GM19372 (cell line): Measurements from ENCODE around the gene DIAPH2.
A peak's percentile ranks its signal among the peaks of the same experiment; 100 is the strongest.

Experiments used
- ATAC-seq: cut with Tn5 transposase; IDR thresholded peaks from one replicate; pipeline ENCODE4 v1.9.1; 2021; ENCODE audit warnings: mild to moderate bottlenecking, low read depth, moderate library complexity; ENCODE audit not compliant: unreplicated experiment

The DIAPH2 gene

DNA sequence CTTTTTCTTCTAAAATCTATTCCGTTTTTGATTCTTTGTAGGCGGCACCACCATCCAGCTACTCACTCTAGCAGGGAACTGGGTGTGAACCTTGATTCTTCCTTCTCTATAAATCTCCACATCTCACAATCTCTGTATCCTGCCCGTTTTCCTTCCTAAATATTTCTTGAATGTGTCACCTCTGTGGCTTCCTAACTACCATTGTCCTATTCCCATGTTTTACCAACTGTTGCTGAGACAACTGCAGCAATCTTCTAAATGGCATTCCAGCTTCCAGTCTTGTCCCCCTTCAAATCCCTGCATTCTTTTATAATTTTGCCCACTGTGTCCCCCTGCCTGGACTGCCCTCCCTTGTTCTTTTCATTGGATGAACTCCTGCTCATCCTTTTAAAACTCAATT is 840.4 kb downstream of the DIAPH2 start:
- ATAC-seq, result no peak

DNA sequence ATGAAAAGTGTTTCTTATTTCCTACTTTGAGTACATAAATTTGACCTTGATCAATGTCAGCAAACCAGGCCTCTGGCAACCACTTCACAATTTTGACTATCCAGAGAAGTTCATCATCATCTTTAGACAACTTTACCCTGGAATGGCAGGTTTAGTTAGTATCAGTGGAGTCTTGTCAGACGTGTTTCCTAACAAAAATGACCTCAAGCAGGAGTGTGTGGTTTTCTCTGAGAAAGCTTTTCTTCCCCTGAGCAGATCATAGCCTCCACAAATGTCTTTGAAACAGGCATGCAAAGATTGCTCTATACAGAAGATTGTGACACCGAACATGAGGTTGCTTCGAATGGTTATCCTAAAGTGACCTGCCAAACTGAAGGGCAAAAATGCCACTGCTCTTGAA is 841.3 kb downstream of the DIAPH2 start:
- no peak for ATAC-seq

DNA sequence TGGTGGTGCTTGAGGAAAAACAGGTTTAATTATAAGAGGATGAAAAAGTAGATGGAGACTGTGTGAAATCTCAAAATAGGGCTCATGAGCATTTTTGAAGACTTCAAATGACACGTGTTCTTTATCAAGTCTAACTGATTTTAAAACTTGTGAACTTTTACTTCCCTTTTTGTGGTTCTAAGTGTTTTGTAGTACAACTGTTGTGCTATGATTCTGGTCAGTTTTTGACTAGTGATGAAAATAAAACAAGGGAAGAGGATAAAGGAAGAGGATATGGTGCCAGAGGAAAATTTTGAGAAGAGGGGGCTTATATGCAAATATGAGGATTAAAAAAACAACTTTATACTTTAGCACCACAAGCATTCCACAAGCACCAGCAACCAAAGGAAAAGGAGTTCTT is 843.1 kb downstream of the DIAPH2 start:
- no peak for ATAC-seq

DNA sequence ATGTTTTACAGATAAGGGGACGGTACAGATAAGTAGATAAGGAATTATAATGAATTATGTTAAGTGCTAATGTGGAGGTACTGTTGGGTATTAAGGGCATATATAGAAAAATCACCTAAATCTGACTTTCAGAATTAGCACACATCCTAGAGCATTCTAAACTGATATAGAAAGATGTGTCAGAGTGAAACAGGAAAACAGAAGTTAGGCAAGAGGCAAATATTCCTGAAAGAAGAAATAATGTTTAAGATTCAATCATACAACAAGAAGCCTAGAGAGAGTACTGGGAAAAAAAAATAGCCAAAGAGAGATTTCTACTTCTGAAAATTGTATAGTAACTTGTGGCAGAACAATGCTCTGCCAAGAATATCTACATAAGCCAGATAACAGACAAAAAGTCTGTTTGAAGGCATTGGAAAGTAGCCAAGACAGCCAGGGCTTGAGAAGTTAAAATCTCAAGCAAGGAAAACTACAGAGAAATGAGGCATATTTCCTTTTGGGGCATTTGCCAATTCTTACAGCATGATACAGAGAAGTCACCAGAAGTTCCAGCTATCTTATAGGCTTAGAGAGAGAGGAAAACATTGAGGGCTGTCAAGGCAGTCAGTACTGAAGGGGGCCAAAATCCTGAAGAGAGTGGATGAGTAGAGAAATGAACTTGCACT is 845.0 kb downstream of the DIAPH2 start:
- no peak for ATAC-seq

DNA sequence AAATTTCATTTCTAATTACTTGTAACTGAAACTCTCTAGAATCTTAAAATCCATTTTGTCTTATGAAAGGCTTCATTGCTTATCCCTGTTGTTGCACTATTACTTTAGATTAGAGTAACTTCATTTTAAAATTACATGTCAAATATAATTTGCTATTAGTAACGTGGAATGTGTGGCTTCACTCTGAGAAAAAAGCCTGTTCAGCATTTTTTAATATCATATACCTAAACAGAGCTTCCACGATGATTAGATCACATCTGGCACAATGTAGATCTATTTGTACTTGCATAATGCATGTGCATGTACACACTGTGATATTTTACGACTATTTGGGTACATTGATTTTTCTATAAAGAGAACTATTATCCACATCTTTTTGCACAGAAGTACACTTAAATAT is 847.2 kb downstream of the DIAPH2 start:
- no peak for ATAC-seq

DNA sequence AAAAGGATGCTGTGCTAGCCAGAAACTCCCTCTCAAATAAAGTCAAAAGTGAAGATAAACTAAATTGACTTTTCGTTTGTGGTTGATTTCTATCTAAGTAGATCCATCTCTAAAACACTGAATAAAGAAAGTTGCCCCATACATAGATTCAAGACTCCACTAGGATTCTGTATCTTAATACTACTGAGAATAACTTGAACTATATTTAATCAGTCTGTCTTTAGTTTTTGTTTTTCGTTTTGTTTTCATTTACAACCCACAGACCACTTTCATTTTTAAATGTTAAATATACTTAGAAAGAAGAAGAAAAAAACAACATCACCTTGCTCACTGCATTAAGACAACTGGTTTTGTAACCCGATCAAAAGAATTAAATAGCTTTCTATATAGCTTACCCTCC is 854.1 kb downstream of the DIAPH2 start:
- no peak for ATAC-seq

DNA sequence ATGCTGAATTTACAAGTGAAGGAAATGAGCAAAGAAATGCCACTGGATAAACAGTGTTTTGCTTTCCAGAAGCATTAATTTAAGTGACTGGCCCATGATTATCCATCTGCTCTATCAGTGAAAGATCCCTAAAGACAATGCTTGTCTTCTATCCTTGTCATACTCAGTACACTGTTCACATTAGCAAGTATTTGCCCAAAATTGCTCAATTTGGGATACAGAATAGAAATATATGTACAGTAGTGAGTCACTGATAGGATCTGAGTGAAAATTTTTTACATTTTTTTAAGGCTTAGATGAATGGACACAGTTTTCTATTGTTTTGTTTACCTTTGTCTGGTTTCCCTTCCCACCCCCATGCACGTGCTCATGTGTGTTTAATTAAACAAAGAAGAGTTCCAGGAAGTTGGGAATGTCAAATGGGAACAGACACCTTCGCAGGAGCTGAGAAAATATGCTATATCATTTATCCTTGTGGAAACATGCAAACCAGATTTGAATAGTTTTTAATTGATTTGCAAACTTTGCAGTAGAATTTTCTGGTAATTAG is 855.4 kb downstream of the DIAPH2 start:
- no peak for ATAC-seq

DNA sequence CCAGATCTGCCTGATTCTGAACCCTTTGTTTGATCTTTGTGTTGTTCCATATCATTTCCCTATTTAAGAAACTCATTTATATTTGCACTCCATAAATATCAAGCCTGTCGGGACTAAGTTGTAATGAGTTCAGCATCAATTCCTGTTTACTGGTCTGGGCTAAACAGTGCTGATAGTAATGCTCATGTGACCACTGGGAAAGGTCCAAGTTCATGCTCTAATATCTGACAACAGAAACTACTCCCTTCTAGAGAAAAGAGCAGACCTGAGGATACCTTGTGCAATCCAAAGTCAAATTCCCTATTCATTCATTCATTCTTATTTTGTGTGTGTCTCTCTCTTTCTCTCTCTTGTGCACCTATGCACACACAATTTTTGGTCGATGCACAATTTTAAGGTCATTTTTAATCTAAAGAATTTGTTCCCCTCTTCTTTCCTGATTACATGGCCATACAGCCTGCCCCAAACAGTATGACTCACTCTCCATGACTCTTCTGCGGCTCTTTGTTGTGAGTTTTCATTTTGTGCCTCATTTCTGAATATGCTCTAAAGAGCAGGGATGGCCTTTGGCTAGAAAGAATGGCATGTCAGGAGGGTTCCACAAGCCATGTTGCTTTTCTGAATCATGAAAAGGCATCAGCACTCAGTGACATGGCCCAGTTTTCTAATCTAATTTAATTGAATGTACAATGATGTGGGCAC is 863.4 kb downstream of the DIAPH2 start:
- no peak for ATAC-seq

DNA sequence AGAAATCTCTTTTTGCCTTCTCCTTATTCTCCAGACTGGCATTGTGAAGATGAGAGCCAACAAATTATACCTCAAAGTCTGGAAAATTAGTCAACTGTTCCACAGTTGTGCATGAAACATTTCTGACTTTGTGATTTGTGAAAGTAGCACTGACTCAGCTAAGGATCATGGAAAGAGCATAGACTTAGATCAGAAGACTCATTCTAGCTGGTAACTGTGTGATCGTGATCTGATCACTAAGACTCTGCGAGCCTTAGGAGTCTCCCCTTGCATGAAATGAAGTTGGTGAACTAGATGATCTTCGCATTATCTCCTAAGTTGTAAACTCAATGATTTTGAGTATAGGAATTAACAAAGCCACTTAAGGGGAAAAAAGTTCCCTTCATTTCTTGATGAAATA is 867.2 kb downstream of the DIAPH2 start:
- no peak for ATAC-seq

DNA sequence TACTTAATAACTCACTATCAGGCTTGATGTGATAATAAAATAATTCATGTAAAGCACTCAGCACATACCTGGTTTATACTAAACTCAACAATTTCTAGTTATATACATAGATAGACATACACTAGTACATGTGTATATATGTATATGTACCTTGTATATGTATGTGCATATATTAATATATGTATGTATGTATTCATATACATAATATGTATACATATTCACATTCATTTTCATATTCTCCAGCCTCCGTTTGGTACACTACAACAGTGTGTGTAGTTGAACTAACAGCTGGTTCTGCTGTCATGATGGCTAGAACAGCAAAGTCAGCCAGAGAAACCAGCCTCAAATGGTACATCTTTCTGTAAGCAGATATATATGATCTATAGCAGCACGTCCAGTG is 869.2 kb downstream of the DIAPH2 start:
- no peak for ATAC-seq

DNA sequence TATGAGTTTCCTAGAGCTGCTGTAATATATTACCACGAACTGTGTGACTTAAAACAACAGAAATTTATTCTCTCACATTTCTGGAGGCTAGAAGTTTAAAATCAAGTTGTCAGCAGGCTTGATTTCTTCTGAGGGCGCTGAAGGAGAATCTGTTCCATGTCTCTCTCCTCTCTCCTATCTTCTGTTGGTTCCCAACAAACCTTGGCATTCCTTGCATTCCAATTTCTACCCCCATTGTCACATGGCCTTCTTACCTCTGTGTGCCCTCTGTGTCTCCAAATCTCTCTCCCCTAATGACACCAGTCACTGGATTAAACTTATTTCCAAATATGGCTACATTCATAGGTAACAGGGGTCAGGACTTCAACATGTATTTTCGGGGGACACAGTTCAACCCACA is 871.7 kb downstream of the DIAPH2 start:
- ATAC-seq, result no peak

DNA sequence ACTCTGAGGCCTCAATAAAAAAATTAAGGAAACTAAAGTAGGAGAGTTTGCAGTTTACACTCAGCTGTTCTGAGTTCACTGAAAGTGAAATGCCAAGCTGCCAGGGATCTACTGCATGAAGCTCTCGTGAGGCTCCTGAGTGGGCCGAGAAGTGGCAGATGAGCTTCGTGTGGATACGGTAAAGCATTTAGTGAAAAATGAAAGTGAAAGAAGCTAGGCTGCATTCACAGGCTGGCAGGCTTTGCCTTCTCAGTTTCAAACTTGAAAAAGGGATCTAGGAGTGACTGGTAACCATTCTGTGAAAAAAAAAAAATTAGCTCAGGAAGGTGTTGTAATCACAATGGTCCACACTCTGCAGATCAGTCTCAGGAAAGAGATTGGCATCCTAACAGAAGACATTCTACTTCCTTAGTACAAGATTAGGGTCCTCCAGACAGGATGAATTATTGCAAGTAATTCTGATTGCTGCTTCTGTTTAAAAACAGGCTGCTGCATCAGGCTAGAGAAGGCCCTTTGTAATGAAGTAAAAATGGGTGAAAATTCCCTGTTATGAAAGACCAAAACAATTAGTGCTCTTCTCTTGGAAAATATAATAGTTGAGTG is 879.0 kb downstream of the DIAPH2 start:
- ATAC-seq, result peak; percentile 95

DNA sequence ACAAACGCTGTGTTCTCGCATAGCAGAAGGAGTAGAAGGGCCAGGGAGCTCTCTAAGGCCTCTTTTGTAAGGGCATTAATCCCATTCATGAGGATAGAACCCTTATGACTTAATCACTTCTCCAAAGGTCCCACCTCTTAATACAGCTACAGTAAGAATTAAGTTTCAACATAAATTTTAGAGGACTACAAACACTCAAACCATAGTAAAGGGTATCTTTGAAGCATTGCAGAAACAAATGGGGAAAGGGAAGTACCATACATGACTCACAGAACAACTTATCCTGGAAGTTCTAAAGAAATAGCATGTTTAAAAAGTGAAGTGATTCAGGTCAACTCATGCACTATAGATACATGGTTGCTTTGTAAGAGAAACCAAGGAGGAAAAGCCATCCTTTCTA is 879.9 kb downstream of the DIAPH2 start:
- ATAC-seq, result no peak

DNA sequence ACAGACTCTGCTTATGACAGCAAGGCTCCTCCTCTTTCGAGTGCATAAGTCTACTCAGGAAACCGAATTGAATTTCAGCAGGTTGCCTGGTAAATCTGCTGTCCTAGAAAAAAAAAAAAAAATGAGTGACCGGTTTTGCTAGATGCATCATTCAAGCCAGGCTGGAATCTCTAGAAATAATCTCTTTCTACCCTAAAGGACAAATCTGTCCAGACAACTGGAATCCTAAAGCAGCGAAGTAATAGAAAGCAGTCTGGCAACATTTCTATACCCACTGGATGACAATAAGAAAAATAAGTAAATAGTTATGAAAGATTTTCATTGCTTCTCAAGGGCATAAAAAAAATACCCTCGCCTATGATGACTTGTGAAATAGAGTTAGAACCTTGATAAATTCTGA is 902.5 kb downstream of the DIAPH2 start:
- no peak for ATAC-seq

DNA sequence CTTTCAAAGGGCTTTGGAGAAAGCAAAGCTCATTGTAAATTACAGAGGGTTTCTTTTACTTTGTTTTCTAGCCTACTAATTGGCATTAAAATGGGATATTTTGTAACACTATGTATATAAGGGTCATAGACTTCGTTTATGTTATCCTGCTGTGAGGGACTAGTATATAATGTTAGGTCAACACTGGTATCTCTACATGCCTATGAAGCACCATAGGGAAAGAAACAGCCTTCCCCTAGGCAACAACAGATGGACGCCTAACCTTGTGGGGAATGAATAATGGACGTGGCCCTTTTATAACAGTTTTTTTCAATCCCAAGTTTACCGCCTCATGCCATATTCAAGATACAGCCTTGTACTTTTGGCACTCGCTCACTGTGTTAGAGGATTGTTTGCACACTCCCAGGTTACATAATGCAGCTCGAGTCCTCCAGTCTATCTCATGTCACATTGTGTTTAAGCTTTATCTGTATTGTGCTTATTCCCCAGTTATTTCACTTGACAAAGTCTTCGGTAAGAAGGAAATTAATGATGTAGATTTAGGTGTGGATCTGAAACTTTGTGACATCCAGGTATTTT is 910.1 kb downstream of the DIAPH2 start:
- no peak for ATAC-seq

DNA sequence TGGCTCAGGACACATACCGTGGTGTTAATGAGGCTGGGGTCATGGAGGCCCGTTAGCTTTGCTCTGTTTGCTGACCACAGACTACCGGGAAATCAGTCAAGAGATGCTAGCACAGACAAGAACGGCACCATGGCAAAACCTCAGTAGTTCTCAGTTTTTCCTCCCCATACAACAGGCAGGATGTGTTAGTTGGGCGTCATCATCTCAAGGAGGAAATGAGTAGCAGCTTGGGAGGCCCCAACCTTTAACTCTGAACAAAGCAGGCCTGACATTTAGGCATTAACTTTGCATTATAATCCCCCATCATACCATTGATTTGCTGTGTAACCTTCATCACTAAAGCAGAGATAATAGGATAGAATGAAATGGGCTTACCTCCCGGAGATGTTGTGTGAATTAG is 913.3 kb downstream of the DIAPH2 start:
- no peak for ATAC-seq

DNA sequence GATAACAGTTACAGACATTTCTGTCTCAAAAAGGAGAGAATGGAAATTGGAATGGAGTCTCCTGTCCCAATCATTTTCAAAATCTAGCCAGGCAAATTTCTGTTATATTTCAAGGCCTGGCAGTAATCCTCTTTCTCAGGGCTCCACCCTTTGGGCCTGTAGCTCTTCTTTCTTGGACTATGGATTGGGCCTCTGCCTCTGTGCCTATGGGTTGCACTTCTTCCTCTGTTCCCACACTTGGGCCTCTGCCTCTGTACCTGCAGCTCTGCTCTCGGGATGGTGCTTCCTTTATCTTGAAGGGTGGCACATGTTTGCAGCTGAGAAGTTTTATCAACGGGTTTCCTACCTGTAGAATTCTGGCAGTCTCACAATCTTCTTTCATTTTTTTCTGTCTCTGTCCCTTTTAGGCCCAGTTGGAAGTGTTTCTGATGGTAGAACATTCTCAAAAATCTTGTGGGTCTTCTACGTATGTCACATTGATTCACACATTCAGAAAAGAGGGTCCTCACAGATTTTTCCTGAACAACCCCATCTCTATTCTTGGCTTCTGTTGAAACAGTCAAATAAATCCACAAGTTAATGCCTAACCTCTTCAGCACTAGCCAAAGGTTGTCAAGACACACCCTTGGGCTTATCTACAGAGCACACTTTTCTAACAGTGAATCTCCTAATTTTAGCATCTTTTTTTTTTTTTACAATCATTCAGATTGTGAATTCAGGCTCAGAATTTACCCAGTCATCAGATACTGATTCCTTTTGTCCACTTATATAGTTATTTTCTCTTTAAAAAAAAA is 918.0 kb downstream of the DIAPH2 start:
- ATAC-seq, result no peak

DNA sequence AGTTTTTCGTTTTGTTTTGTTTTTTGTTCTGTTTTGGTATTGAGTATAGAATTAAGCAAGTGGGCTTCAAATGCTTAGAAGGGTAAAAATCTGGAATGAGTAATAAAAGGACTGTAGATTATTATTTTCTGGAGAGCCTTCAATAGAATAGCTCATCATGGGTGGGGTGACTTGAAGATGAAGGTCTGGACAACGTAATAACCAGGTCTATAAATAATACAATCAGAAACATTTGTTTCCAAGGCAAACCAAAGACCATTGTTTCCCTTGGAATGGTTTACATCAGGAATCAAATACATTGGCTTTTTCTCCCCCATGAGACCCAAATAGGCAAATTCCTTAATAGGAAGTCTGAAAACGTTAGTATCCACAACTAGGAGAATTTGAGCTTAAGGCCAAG is 920.6 kb downstream of the DIAPH2 start:
- no peak for ATAC-seq

DNA sequence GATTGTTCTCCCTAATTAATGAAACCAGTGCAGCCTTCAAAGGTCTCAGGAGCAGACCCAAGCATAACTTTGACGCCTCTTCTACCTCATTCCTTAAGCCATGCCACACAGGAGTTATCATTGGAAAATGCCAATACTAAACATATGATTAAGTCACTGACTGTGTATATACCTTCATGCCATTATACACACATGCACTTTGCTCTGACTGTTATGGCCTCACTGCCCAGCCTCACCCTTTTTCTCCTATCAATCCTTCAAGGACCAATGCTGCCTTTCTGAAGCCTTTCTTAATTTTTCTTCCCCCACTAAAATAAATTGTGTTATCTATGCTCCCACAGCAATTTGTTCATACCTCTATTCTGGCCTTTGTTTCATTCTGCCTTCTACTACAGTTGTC is 924.7 kb downstream of the DIAPH2 start:
- no peak for ATAC-seq

DNA sequence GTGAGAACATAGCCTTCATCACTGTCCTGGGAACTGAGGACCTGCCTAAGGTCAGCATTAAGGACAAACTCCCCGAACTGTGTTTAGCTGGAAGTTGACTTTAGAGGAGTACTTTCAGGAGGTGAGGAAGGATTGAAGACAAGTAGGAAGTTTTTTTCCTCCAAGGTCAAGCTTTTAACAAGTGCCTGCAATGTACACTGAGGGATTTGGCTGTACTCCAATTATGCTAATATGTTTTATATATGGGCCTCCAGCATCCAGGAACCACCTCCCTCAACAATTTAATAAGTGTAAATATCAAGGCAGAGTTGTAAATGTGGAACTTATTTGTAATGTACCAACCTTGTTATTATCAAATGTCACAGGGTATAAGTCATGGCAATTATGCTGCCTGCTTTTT is 925.3 kb downstream of the DIAPH2 start:
- no peak for ATAC-seq
